Inflammatory macrophage treated with lipopolysaccharide for 1 hour (primary cell): ENCODE data around the gene MINAR1.

Source experiments
- DNase-seq, 2 donors: peaks; one replicate each; pipeline ENCODE4 v3.0.0-alpha.2; 2020 to 2022

MINAR1 gene

GRCh38 chr15:79433276-79433990 is 1.3 kb downstream of the MINAR1 start:
- DNase-seq = no peak

- no peak for DNase-seq
These were observed 2.2 kb downstream of the MINAR1 start for GRCh38 chr15:79434361-79434760.

- DNase-seq = no peak
These were observed 4.1 kb downstream of the MINAR1 start for GRCh38 chr15:79436037-79436780.

- no peak for DNase-seq
These were observed 5.3 kb downstream of the MINAR1 start for GRCh38 chr15:79437275-79438000.

- DNase-seq = no peak
These were observed 7.1 kb downstream of the MINAR1 start for GRCh38 chr15:79439236-79439635.

- DNase-seq = no peak
These were observed 8.3 kb downstream of the MINAR1 start for GRCh38 chr15:79440355-79440908.

- no peak for DNase-seq
These were observed 10.8 kb downstream of the MINAR1 start for GRCh38 chr15:79442911-79443310.

GRCh38 chr15:79447060-79447459 is 14.9 kb downstream of the MINAR1 start:
- DNase-seq = no peak

- DNase-seq = no peak
These were observed 18.5 kb downstream of the MINAR1 start for GRCh38 chr15:79450648-79451047.

GRCh38 chr15:79451361-79451999 is 19.3 kb downstream of the MINAR1 start:
- no peak for DNase-seq

GRCh38 chr15:79452244-79453051 is 20.3 kb downstream of the MINAR1 start:
- no peak for DNase-seq

- DNase-seq = no peak
These were observed 21.3 kb downstream of the MINAR1 start for GRCh38 chr15:79453446-79453845.

- no peak for DNase-seq
These were observed 21.9 kb downstream of the MINAR1 start for GRCh38 chr15:79454063-79454462.

GRCh38 chr15:79455361-79455760 is 23.2 kb downstream of the MINAR1 start:
- DNase-seq = no peak

GRCh38 chr15:79455943-79456342 is 23.8 kb downstream of the MINAR1 start:
- no peak for DNase-seq

- no peak for DNase-seq
These were observed 26.4 kb downstream of the MINAR1 start for GRCh38 chr15:79458491-79458890.

- DNase-seq = no peak
These were observed 27.5 kb downstream of the MINAR1 start for GRCh38 chr15:79459666-79460065.

GRCh38 chr15:79463043-79463780 is 31.1 kb downstream of the MINAR1 start:
- DNase-seq = no peak

GRCh38 chr15:79463781-79464270 is 31.7 kb downstream of the MINAR1 start:
- no peak for DNase-seq

- no peak for DNase-seq
These were observed 34.4 kb downstream of the MINAR1 start for GRCh38 chr15:79466488-79466887.
